H9 (cell line): ENCODE measurements around the gene CST5. TPM values are rescaled to one million over a fixed set of nuclear protein-coding genes. Genes with fewer than 3 reads are reported as not detected.

Source experiments
- DNase-seq: peaks from one replicate; pipeline ENCODE4 v3.0.0-alpha.2; 2017
- H2AFZ ChIP-seq: one replicate; pipeline ENCODE4 v1.6.1; 2013; ENCODE audit warnings: mild to moderate bottlenecking, low read length, control low read depth, moderate library complexity
- H2AK5ac ChIP-seq: 2 replicates; pipeline ENCODE4 v1.6.1; 2013; ENCODE audit warnings: low read length, control low read depth, mixed read lengths; ENCODE audit not compliant: insufficient read length
- H2BK120ac ChIP-seq: one replicate; pipeline ENCODE4 v1.6.1; 2013; ENCODE audit warnings: low read depth, mild to moderate bottlenecking, low read length, control low read depth, inconsistent platforms; ENCODE audit not compliant: poor library complexity, severe bottlenecking
- H2BK12ac ChIP-seq: 2 replicates; pipeline ENCODE4 v1.6.1; 2013; ENCODE audit warnings: low read length, control low read depth, mixed read lengths, low read depth; ENCODE audit not compliant: insufficient read length
- H2BK15ac ChIP-seq: 2 replicates; pipeline ENCODE4 v1.6.1; 2013; ENCODE audit warnings: low read depth, low read length, control low read depth
- H2BK20ac ChIP-seq: one replicate; pipeline ENCODE4 v1.6.1; 2013; ENCODE audit warnings: low read depth, mild to moderate bottlenecking, low read length, control low read depth, inconsistent platforms; ENCODE audit not compliant: poor library complexity, severe bottlenecking
- H2BK5ac ChIP-seq: 2 replicates; pipeline ENCODE4 v1.6.1; 2013; ENCODE audit warnings: low read length, control low read depth, mixed read lengths; ENCODE audit not compliant: insufficient read length
- H3K14ac ChIP-seq: 2 replicates; pipeline ENCODE4 v1.6.1; 2013; ENCODE audit warnings: low read length, control low read depth; ENCODE audit not compliant: insufficient read depth
- H3K18ac ChIP-seq: 2 replicates; pipeline ENCODE4 v1.6.1; 2013; ENCODE audit warnings: low read depth, mild to moderate bottlenecking, mixed read lengths, low read length, control low read depth; ENCODE audit not compliant: insufficient read length
- H3K23ac ChIP-seq: 2 replicates; pipeline ENCODE4 v1.6.1; 2013; ENCODE audit warnings: low read length, control low read depth, mixed read lengths, low read depth; ENCODE audit not compliant: insufficient read length
- H3K23me2 ChIP-seq: 2 replicates; pipeline ENCODE4 v1.6.1; 2013; ENCODE audit warnings: low read depth, mild to moderate bottlenecking, mixed read lengths, low read length, control low read depth; ENCODE audit not compliant: insufficient read length, poor library complexity, severe bottlenecking
- H3K27ac ChIP-seq: 2 replicates; pipeline ENCODE4 v1.5.1; 2013; ENCODE audit warnings: low read length, control low read depth, mixed read lengths, low read depth; ENCODE audit not compliant: insufficient read length
- H3K27me3 ChIP-seq: 2 replicates; pipeline ENCODE4 v1.6.1; 2013; ENCODE audit warnings: low read length, control low read depth, inconsistent platforms; ENCODE audit not compliant: insufficient read depth
- H3K4ac ChIP-seq: 2 replicates; pipeline ENCODE4 v1.6.1; 2013; ENCODE audit warnings: low read depth, mild to moderate bottlenecking, control low read depth, inconsistent platforms, low read length, moderate library complexity
- H3K4me1 ChIP-seq: 2 replicates; pipeline ENCODE4 v1.6.1; 2013; ENCODE audit warnings: low read length, control low read depth, inconsistent platforms; ENCODE audit not compliant: insufficient read depth
- H3K4me2 ChIP-seq: 2 replicates; pipeline ENCODE4 v1.6.1; 2013; ENCODE audit warnings: low read length, control low read depth, mixed read lengths; ENCODE audit not compliant: insufficient read length, insufficient read depth
- H3K56ac ChIP-seq: 2 replicates; pipeline ENCODE4 v1.6.1; 2013; ENCODE audit warnings: low read depth, mild to moderate bottlenecking, mixed read lengths, low read length, control low read depth; ENCODE audit not compliant: insufficient read length
- H3K79me1 ChIP-seq: 2 replicates; pipeline ENCODE4 v1.6.1; 2013; ENCODE audit warnings: low read depth, mild to moderate bottlenecking, moderate library complexity, low read length, control low read depth, inconsistent platforms; ENCODE audit not compliant: insufficient read depth, poor library complexity, severe bottlenecking
- H3K79me2 ChIP-seq: 2 replicates; pipeline ENCODE4 v1.6.1; 2013; ENCODE audit warnings: low read length, control low read depth, inconsistent platforms; ENCODE audit not compliant: insufficient read depth
- H3K9ac ChIP-seq: 2 replicates; pipeline ENCODE4 v1.6.1; 2013; ENCODE audit warnings: low read length, control low read depth, mixed read lengths; ENCODE audit not compliant: insufficient read length; ENCODE audit errors: extremely low read depth
- H3K9me3 ChIP-seq: one replicate; pipeline ENCODE4 v1.6.1; 2013; ENCODE audit warnings: low read depth, low read length, inconsistent platforms; ENCODE audit not compliant: control insufficient read depth
- H3T11ph ChIP-seq: one replicate; pipeline ENCODE4 v1.6.1; 2013; ENCODE audit warnings: mild to moderate bottlenecking, low read length, control low read depth, inconsistent platforms
- H4K20me1 ChIP-seq: one replicate; pipeline ENCODE4 v1.6.1; 2013; ENCODE audit not compliant: control insufficient read depth, insufficient read length, insufficient read depth
- H4K5ac ChIP-seq: 2 replicates; pipeline ENCODE4 v1.6.1; 2013; ENCODE audit warnings: low read depth, mild to moderate bottlenecking, mixed read lengths, low read length, control low read depth; ENCODE audit not compliant: insufficient read length
- H4K8ac ChIP-seq: replicated peaks from 2 replicates; pipeline ENCODE4 v1.6.1; 2013; ENCODE audit warnings: low read length, control low read depth, mixed read lengths, low read depth; ENCODE audit not compliant: insufficient read length
- H4K91ac ChIP-seq: 2 replicates; pipeline ENCODE4 v1.6.1; 2013; ENCODE audit warnings: low read depth, mild to moderate bottlenecking, moderate library complexity, mixed read lengths, low read length, control low read depth; ENCODE audit not compliant: insufficient read length
- H3K27ac Mint-ChIP-seq, 3 experiments: 2 replicates in 2 of 3; 3 replicates in 1 of 3; pipeline ENCODE4 v1.8.0; 2020 to 2021; ENCODE audit warnings: mixed read lengths in 3 of 3, mild to moderate bottlenecking in 1 of 3, moderate library complexity in 1 of 3
- H3K27me3 Mint-ChIP-seq: 2 replicates; pipeline ENCODE4 v1.8.0; 2021; ENCODE audit warnings: low read depth, mild to moderate bottlenecking, moderate library complexity, mixed read lengths
- H3K36me3 Mint-ChIP-seq, 3 experiments: 2 replicates in 2 of 3; 3 replicates in 1 of 3; pipeline ENCODE4 v1.8.0; 2020 to 2021; ENCODE audit warnings: low read depth in 3 of 3, mixed read lengths in 3 of 3; ENCODE audit not compliant: insufficient read depth in 1 of 3
- H3K4me1 Mint-ChIP-seq, 2 experiments: 2 replicates each; pipeline ENCODE4 v1.8.0; 2020; ENCODE audit warnings: mixed read lengths in 2 of 2
- H3K4me3 Mint-ChIP-seq, 2 experiments: 2 replicates in 1 of 2; 3 replicates in 1 of 2; pipeline ENCODE4 v1.8.0; 2020 to 2021; ENCODE audit warnings: mild to moderate bottlenecking in 2 of 2, mixed read lengths in 2 of 2, moderate library complexity in 1 of 2
- H3K9me3 Mint-ChIP-seq, 2 experiments: 2 replicates in 1 of 2; 3 replicates in 1 of 2; pipeline ENCODE4 v1.8.0; 2020; ENCODE audit warnings: mild to moderate bottlenecking in 2 of 2, mixed read lengths in 2 of 2, moderate library complexity in 1 of 2
- WGBS: extraction: QIAGEN DNeasy Blood & Tissue Kit; methylation state at CpG from one replicate; pipeline ENCODE4 v1.1.7; 2013; ENCODE audit warnings: missing lambda C conversion rate, low lambda C conversion rate, mixed read lengths; ENCODE audit not compliant: insufficient read length; ENCODE audit errors: extremely low coverage; 5-methylcytosine and 5-hydroxymethylcytosine counted together
- total RNA-seq: library from RNA; stranded (reverse); gene quantifications from 2 replicates; pipeline ENCODE4 v1.2.1, GENCODE V29; 2021
- TF ChIP-seq, protein P1 (sequence below): fragments of 200-600 bp; sonication (generic); conservative IDR thresholded peaks from 3 replicates; pipeline ENCODE4 v1.8.0; 2021; ENCODE audit warnings: antibody characterized with exemption, mild to moderate bottlenecking

Gene CST5
- total RNA-seq, 1 experiment from 2014 or later = not detected

DNA sequence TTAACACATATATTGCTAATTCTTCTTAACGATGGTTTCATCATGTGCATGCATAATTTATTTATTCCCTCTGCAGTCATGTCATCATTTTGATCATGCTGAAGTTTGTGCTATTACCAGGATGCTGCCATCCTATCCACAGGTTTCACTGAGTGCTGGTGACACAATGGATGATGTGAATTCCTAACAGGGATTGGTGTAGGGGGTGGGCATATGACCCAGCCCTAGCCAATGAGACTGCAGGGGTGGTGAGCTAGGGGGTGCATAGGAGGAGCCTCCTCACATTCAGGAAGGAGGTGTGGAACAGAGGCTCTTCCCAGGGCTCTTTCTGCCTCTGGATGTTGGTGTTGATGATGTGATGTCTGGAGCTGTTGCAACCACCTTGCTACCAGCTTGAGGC is 7.5 kb downstream of the CST5 start:
- H3K4me2 ChIP-seq = no peak overlapping the region
- peaks cover 1% of the 10 kb centered on the region for H3K27me3 Mint-ChIP-seq
- H2AK5ac ChIP-seq = no peak overlapping the region
- H3K9me3 Mint-ChIP-seq = no peaks in the 10 kb centered on the region; a peak in 2 of 5 replicates
- no peak overlapping the region for H3K4me3 Mint-ChIP-seq
- H3K18ac ChIP-seq = no peak overlapping the region
- DNase-seq = no peak
- no peaks in the 10 kb centered on the region for H4K20me1 ChIP-seq
- H3K4me1 ChIP-seq = peaks cover 21% of the 10 kb centered on the region; the same call in 1 of the 2 replicates
- no peak overlapping the region for H3K4ac ChIP-seq
- H3K79me2 ChIP-seq = no peaks in the 10 kb centered on the region
- H3K27me3 ChIP-seq = no peaks in the 10 kb centered on the region
- no peaks in the 10 kb centered on the region for H3K23me2 ChIP-seq
- H3K14ac ChIP-seq = no peak overlapping the region
- no peak overlapping the region for H3T11ph ChIP-seq
- no peak overlapping the region for H3K23ac ChIP-seq
- H3K79me1 ChIP-seq = no peaks in the 10 kb centered on the region
- H3K27ac Mint-ChIP-seq = no peak overlapping the region
- TF ChIP-seq, protein P1, sequence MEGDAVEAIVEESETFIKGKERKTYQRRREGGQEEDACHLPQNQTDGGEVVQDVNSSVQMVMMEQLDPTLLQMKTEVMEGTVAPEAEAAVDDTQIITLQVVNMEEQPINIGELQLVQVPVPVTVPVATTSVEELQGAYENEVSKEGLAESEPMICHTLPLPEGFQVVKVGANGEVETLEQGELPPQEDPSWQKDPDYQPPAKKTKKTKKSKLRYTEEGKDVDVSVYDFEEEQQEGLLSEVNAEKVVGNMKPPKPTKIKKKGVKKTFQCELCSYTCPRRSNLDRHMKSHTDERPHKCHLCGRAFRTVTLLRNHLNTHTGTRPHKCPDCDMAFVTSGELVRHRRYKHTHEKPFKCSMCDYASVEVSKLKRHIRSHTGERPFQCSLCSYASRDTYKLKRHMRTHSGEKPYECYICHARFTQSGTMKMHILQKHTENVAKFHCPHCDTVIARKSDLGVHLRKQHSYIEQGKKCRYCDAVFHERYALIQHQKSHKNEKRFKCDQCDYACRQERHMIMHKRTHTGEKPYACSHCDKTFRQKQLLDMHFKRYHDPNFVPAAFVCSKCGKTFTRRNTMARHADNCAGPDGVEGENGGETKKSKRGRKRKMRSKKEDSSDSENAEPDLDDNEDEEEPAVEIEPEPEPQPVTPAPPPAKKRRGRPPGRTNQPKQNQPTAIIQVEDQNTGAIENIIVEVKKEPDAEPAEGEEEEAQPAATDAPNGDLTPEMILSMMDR = no peak
- H3K36me3 Mint-ChIP-seq = no peaks in the 10 kb centered on the region; a peak in 1 of 7 replicates
- H2BK12ac ChIP-seq = no peak overlapping the region
- no peak overlapping the region for H2BK5ac ChIP-seq
- no peak overlapping the region for H4K8ac ChIP-seq
- H4K91ac ChIP-seq = no peak overlapping the region
- H2BK20ac ChIP-seq = no peak overlapping the region
- peaks cover 60 to 65% of the 10 kb centered on the region in 2 experiments for H3K4me1 Mint-ChIP-seq
- no CpG with 5 or more reads among the region's 1 CpG for WGBS
- no peak overlapping the region for H4K5ac ChIP-seq
- H2AFZ ChIP-seq = no peak overlapping the region
- no peak overlapping the region for H2BK120ac ChIP-seq
- no peaks in the 10 kb centered on the region for H3K9me3 ChIP-seq
- no peak overlapping the region for H3K56ac ChIP-seq
- H3K9ac ChIP-seq = no peak overlapping the region
- no peak overlapping the region for H3K27ac ChIP-seq
- H2BK15ac ChIP-seq = no peak overlapping the region
